RWPE2 (cell line): ENCODE measurements around the gene VARS1.
A peak's percentile ranks its signal among the peaks of the same experiment; 100 is the strongest.

Experiments
- ATAC-seq: fragments of 200-7000 bp; cut with Tn5 transposase; 3 replicates; pipeline ENCODE4 v1.9.1; 2021; ENCODE audit warnings: low read depth
- DNase-seq: peaks from one replicate; pipeline ENCODE4 v3.0.0-alpha.2; 2020; ENCODE audit warnings: low spot score
- H3K27ac ChIP-seq: fragments of 450-650 bp; 2 replicates; pipeline ENCODE4 v1.5.1; 2017; ENCODE audit warnings: mild to moderate bottlenecking; ENCODE audit not compliant: poor library complexity, severe bottlenecking
- H3K27me3 ChIP-seq: fragments of 250-450 bp; sonication (Bioruptor Pico); 2 replicates; pipeline ENCODE4 v1.5.1; 2021; ENCODE audit warnings: mild to moderate bottlenecking, moderate library complexity; ENCODE audit not compliant: insufficient read depth, poor library complexity, severe bottlenecking
- H3K36me3 ChIP-seq: fragments of 250-450 bp; sonication (Bioruptor Pico); 2 replicates; pipeline ENCODE4 v1.5.1; 2020; ENCODE audit warnings: low read depth, mild to moderate bottlenecking, moderate library complexity
- H3K4me1 ChIP-seq: fragments of 250-450 bp; sonication (Bioruptor Pico); 2 replicates; pipeline ENCODE4 v1.5.1; 2021; ENCODE audit warnings: mild to moderate bottlenecking, moderate library complexity; ENCODE audit not compliant: insufficient read depth, poor library complexity, severe bottlenecking
- H3K4me3 ChIP-seq: fragments of 250-450 bp; sonication (Bioruptor Pico); 2 replicates; pipeline ENCODE4 v1.5.1; 2021; ENCODE audit warnings: mild to moderate bottlenecking, moderate library complexity; ENCODE audit not compliant: severe bottlenecking
- H3K9me3 ChIP-seq: fragments of 250-450 bp; sonication (Bioruptor Pico); 2 replicates; pipeline ENCODE4 v1.5.1; 2021; ENCODE audit warnings: mild to moderate bottlenecking, moderate library complexity; ENCODE audit not compliant: severe bottlenecking
- CTCF ChIP-seq: fragments of 450-650 bp; IDR thresholded peaks from one replicate; pipeline ENCODE4 v1.5.1; 2017; ENCODE audit warnings: mild to moderate bottlenecking, moderate library complexity; ENCODE audit not compliant: poor library complexity, severe bottlenecking

Gene VARS1

GRCh38 chr6:31776989-31777666 lies 18.4 kb downstream of the VARS1 start, which contains the start of gene VWA7:
Gene VWA7, minus strand, starts transcription at chr6:31777328. Its CDS starts 549 bp downstream, at chr6:31776779.
- DNase-seq (peak; percentile 94), ATAC-seq (peak; percentile 92)
- H3K36me3 ChIP-seq = peaks cover 23% of the 10 kb centered on the region
- H3K4me3 ChIP-seq = peak within 1 kb of the TSS; percentile 0
- no peaks in the 10 kb centered on the region for H3K27me3 ChIP-seq
- H3K9me3 ChIP-seq = no peaks in the 10 kb centered on the region
- TF ChIP-seq CTCF = no peak
- peak within 1 kb of the TSS; percentile 73 for H3K27ac ChIP-seq
- H3K4me1 ChIP-seq = peaks cover 19% of the 10 kb centered on the region

DNA sequence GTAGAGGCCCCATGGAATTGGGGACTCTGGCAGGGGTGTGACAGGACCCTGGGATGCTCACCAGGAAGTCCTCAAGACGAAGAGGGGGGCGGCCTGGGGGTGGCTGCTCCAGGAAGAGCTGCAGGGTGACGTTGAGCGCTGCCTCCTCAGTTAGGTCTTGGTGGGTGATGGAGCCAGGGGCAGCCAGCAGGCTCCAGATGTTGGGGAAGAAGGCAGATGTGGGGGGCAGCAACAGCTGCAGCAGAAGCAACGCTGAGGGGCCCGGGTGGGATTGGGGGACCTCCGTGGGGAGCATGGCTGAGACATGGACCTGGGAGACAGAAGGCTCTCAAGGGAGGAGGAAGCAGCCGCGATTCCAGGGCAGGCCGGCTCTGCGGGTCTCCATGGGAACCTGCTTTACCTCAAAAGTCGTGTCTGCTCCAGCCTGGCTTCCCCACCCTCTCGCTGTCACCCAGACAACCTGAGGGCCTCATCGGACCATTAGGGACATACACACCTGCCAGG lies 19.0 kb downstream of the VARS1 start:
- Histone ChIP-seq H3K36me3 (peaks cover 17% of the 10 kb centered on the region), H3K4me1 (peaks cover 19% of the 10 kb centered on the region), H3K27me3 (no peaks in the 10 kb centered on the region), H3K9me3 (no peaks in the 10 kb centered on the region), H3K27ac (peak overlapping the region; percentile 73), H3K4me3 (peak overlapping the region; percentile 0)
- ATAC-seq (peak; percentile 17), DNase-seq (no peak)
- TF ChIP-seq CTCF = no peak

DNA sequence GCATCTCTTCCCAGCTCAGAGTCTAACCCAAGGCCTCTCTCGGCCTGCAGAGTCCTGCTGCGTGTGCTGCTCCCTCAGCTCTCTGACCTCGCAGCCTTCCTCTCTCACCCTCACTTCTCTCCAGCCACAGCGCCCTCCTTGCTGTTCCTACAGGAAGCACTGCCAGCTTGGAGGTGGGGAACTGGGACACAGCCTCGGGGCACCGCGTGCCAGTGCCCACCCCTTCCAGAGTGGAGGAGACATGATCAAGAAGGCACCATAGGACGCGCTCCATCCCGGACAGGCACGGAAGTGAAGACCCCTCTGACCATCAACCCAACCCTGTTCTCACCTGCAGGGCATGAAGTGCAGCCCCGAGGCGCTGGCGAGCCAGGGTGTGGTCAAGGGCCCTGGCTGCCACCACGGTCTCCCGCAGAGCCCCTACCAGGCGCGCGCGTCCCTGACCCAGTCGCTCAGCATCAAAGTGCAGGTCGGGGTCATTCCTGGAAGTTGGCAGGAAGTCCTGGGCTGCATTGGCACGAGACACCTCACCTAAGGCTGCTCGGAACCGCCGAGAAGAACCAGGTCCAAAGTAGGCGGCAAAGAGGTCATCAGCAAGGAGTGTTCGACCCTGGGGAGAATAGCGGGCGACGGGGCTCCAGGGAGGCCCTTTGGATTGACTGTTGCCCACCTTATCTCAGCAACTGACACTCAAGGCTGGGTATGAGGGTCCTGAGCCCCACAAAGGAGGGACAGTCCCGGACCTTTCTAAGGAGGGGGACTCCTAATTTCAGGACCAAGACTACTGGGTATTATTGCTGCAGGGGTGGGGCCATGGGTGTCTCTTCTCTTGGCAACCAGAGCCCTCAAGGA lies 19.7 kb downstream of the VARS1 start:
- no peak for TF ChIP-seq CTCF
- H3K4me3 ChIP-seq = no peak overlapping the region
- no peaks in the 10 kb centered on the region for H3K9me3 ChIP-seq
- H3K27me3 ChIP-seq = no peaks in the 10 kb centered on the region
- DNase-seq = no peak
- peaks cover 19% of the 10 kb centered on the region for H3K4me1 ChIP-seq
- peak overlapping the region; percentile 73 for H3K27ac ChIP-seq
- ATAC-seq = no peak
- H3K36me3 ChIP-seq = peaks cover 10% of the 10 kb centered on the region

GRCh38 chr6:31775184-31775583 lies 20.4 kb downstream of the VARS1 start:
- H3K4me1 ChIP-seq = peaks cover 19% of the 10 kb centered on the region
- H3K4me3 ChIP-seq = no peak overlapping the region

More at GRCh38 chr6:31775184-31775583, 20.4 kb downstream of the VARS1 start:
- Histone ChIP-seq H3K27me3 (no peaks in the 10 kb centered on the region), H3K36me3 (peaks cover 8% of the 10 kb centered on the region; the same call in 1 of the 2 replicates), H3K27ac (no peak overlapping the region), H3K9me3 (no peaks in the 10 kb centered on the region)
- ATAC-seq = 0 out of 3 replicates have a peak, but pooled peaks have one; percentile 19
- no peak for TF ChIP-seq CTCF
- DNase-seq = no peak
